ENCODE results near the gene JMJD7.

DNA sequence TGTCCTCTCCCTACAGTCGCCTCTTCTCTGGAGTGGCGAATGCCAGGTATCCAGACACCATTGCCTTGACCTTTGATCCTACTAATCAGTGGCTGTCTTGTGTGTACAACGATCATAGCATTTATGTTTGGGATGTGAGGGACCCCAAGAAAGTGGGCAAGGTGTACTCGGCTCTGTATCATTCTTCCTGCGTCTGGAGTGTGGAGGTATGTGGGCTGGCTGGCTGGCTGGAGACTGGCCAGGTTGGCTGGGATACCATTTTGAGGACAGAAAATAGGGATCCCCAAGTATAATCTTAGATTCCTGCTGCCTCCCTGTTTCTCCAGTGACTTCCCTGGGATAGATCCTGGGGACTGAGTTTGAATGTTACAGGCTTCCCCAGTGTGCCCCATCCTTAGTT is 13.4 kb upstream of the JMJD7 start:
- TF ChIP-seq EZH2 (IDR thresholded peaks at IDR 0.05; ENCODE audit: borderline replicate concordance, insufficient read depth, low read depth, low read length, poor library complexity, severe bottlenecking) (no peak), CTCF (IDR thresholded peaks at IDR 0.05) (no peak)

Data from B cell (primary cell).